A549 (cell line): ENCODE results near the gene GSTA2.

Experiments
- BCL3 ChIP-seq: fragments of >200 bp; sonication (Bioruptor Twin); formaldehyde crosslinking; IDR thresholded peaks from 3 replicates; pipeline ENCODE4 v1.6.1; 2016
- CBX8 ChIP-seq: fragments of 200-600 bp; sonication (generic); IDR thresholded peaks from 2 replicates; pipeline ENCODE4 v1.6.1; 2016
- CEBPB ChIP-seq, 2 experiments: fragments of >200 bp in 1 of 2; sonication (Bioruptor Twin) in 1 of 2; formaldehyde crosslinking in 1 of 2; IDR thresholded peaks; 2 replicates each; pipeline ENCODE4 v1.6.1; 2012 to 2016
- HDAC2 ChIP-seq: fragments of 200-600 bp; sonication (generic); IDR thresholded peaks from 2 replicates; pipeline ENCODE4 v1.6.1; 2016
- KDM1A ChIP-seq: fragments of 200-600 bp; sonication (generic); IDR thresholded peaks from 2 replicates; pipeline ENCODE4 v1.6.1; 2016; ENCODE audit warnings: low read depth, mild to moderate bottlenecking
- POLR2A ChIP-seq: IDR thresholded peaks from 2 replicates; pipeline ENCODE4 v1.6.1; 2012; ENCODE audit warnings: mild to moderate bottlenecking, low read length
- SMC3 ChIP-seq: fragments of >200 bp; sonication (Bioruptor Twin); formaldehyde crosslinking; IDR thresholded peaks from 3 replicates; pipeline ENCODE4 v1.6.1; 2018; ENCODE audit warnings: inconsistent platforms
- TF ChIP-seq, protein P1 (sequence below): fragments of 200-600 bp; sonication (generic); IDR thresholded peaks from 2 replicates; pipeline ENCODE4 v1.6.1; 2016; ENCODE audit warnings: antibody characterized with exemption, mild to moderate bottlenecking, moderate library complexity
- TF ChIP-seq, protein P2 (sequence below): fragments of >200 bp; sonication (Bioruptor Twin); formaldehyde crosslinking; IDR thresholded peaks from 3 replicates; pipeline ENCODE4 v1.5.1; 2016
- TF ChIP-seq, protein P3 (sequence below): fragments of 450-650 bp; IDR thresholded peaks from 2 replicates; pipeline ENCODE4 v1.6.1; 2014; ENCODE audit warnings: antibody characterized with exemption
- TF ChIP-seq, protein P4 (sequence below): IDR thresholded peaks from 2 replicates; pipeline ENCODE4 v1.6.1; 2012

- TF ChIP-seq, protein P1, sequence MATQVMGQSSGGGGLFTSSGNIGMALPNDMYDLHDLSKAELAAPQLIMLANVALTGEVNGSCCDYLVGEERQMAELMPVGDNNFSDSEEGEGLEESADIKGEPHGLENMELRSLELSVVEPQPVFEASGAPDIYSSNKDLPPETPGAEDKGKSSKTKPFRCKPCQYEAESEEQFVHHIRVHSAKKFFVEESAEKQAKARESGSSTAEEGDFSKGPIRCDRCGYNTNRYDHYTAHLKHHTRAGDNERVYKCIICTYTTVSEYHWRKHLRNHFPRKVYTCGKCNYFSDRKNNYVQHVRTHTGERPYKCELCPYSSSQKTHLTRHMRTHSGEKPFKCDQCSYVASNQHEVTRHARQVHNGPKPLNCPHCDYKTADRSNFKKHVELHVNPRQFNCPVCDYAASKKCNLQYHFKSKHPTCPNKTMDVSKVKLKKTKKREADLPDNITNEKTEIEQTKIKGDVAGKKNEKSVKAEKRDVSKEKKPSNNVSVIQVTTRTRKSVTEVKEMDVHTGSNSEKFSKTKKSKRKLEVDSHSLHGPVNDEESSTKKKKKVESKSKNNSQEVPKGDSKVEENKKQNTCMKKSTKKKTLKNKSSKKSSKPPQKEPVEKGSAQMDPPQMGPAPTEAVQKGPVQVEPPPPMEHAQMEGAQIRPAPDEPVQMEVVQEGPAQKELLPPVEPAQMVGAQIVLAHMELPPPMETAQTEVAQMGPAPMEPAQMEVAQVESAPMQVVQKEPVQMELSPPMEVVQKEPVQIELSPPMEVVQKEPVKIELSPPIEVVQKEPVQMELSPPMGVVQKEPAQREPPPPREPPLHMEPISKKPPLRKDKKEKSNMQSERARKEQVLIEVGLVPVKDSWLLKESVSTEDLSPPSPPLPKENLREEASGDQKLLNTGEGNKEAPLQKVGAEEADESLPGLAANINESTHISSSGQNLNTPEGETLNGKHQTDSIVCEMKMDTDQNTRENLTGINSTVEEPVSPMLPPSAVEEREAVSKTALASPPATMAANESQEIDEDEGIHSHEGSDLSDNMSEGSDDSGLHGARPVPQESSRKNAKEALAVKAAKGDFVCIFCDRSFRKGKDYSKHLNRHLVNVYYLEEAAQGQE = no peak
- TF ChIP-seq BCL3 (no peak), KDM1A (no peak), SMC3 (no peak), POLR2A (no peak), CBX8 (no peak), CEBPB (IDR thresholded peaks at IDR 0.05) (no peak), HDAC2 (no peak)
- TF ChIP-seq, protein P2, sequence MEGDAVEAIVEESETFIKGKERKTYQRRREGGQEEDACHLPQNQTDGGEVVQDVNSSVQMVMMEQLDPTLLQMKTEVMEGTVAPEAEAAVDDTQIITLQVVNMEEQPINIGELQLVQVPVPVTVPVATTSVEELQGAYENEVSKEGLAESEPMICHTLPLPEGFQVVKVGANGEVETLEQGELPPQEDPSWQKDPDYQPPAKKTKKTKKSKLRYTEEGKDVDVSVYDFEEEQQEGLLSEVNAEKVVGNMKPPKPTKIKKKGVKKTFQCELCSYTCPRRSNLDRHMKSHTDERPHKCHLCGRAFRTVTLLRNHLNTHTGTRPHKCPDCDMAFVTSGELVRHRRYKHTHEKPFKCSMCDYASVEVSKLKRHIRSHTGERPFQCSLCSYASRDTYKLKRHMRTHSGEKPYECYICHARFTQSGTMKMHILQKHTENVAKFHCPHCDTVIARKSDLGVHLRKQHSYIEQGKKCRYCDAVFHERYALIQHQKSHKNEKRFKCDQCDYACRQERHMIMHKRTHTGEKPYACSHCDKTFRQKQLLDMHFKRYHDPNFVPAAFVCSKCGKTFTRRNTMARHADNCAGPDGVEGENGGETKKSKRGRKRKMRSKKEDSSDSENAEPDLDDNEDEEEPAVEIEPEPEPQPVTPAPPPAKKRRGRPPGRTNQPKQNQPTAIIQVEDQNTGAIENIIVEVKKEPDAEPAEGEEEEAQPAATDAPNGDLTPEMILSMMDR = no peak
- TF ChIP-seq, protein P3, sequence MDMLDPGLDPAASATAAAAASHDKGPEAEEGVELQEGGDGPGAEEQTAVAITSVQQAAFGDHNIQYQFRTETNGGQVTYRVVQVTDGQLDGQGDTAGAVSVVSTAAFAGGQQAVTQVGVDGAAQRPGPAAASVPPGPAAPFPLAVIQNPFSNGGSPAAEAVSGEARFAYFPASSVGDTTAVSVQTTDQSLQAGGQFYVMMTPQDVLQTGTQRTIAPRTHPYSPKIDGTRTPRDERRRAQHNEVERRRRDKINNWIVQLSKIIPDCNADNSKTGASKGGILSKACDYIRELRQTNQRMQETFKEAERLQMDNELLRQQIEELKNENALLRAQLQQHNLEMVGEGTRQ = no peak
- TF ChIP-seq, protein P4, sequence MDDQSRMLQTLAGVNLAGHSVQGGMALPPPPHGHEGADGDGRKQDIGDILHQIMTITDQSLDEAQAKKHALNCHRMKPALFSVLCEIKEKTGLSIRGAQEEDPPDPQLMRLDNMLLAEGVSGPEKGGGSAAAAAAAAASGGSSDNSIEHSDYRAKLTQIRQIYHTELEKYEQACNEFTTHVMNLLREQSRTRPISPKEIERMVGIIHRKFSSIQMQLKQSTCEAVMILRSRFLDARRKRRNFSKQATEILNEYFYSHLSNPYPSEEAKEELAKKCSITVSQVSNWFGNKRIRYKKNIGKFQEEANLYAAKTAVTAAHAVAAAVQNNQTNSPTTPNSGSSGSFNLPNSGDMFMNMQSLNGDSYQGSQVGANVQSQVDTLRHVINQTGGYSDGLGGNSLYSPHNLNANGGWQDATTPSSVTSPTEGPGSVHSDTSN = no peak
Measured at GRCh38 chr6:52788478-52788877, 25.2 kb upstream of the GSTA2 start.
